Vagina (tissue), 2 donors: Measurements from ENCODE around the gene USP54. TPM values are rescaled to one million over a fixed set of nuclear protein-coding genes. Genes with fewer than 3 reads are reported as not detected.

Experiments
- DNase-seq, 2 donors: peaks; one replicate each; pipeline ENCODE4 v3.0.0-alpha.2; 2017; ENCODE audit errors: extremely low spot score in 2 of 2
- H3K27ac ChIP-seq: fragments of 200-600 bp; sonication (generic); one replicate; pipeline ENCODE4 v1.5.1; 2019
- H3K27me3 ChIP-seq: fragments of 200-600 bp; sonication (generic); one replicate; pipeline ENCODE4 v1.5.1; 2019
- H3K36me3 ChIP-seq, 2 donors: fragments of 200-600 bp; sonication (generic); one replicate each; pipeline ENCODE4 v1.5.1; 2017 to 2019
- H3K4me1 ChIP-seq: fragments of 200-600 bp; sonication (generic); one replicate; pipeline ENCODE4 v1.5.1; 2019
- H3K4me3 ChIP-seq, 2 donors: fragments of 200-600 bp; sonication (generic); 1 replicate in 1 of 2; 2 replicates in 1 of 2; pipeline ENCODE4 v1.5.1; 2016 to 2019
- H3K9me3 ChIP-seq: fragments of 200-600 bp; sonication (generic); one replicate; pipeline ENCODE4 v1.5.1; 2019
- POLR2A ChIP-seq, 2 donors: fragments of 450-650 bp; IDR thresholded peaks; one replicate each; pipeline ENCODE4 v1.6.1; 2017; ENCODE audit warnings: antibody characterized with exemption in 2 of 2, mild to moderate bottlenecking in 2 of 2, moderate library complexity in 2 of 2
- POLR2AphosphoS5 ChIP-seq, 2 donors: sonication (generic); formaldehyde crosslinking; IDR thresholded peaks; one replicate each; pipeline ENCODE4 v1.9.0; 2017; ENCODE audit warnings: antibody characterized with exemption in 2 of 2, mild to moderate bottlenecking in 2 of 2, low read depth in 1 of 2; ENCODE audit not compliant: insufficient read depth in 1 of 2
- intact Hi-C: fragments of 100-400 bp; cut with DNase I; formaldehyde crosslinking; loops from one replicate; pipeline ENCODE4 v1.15.1; 2023
- total RNA-seq: library from RNA; depleted of rRNA; stranded (reverse); fragments of >200 nt; gene quantifications from one replicate; pipeline ENCODE4 v1.2.3, GENCODE V29; 2016
- TF ChIP-seq, protein P1 (sequence below), 3 experiments: fragments of 450-650 bp in 2 of 3; fragments of 200-600 bp in 1 of 3; sonication (generic) in 1 of 3; IDR thresholded peaks; one replicate each; pipeline ENCODE4 v1.5.1; 2017 to 2019; ENCODE audit warnings: antibody characterized with exemption in 3 of 3, mild to moderate bottlenecking in 2 of 3, moderate library complexity in 2 of 3

The USP54 gene
- total RNA-seq, 1 donor from 2014 or later: 27.7 TPM

GRCh38 chr10:73506491-73506890 is 84.7 kb downstream of the USP54 start:
- no peak for DNase-seq
- intact Hi-C loops: no loop called here
- H3K36me3 ChIP-seq: peaks cover 0 to 27% of the 10 kb centered on the region in 2 donors
- no peak for TF ChIP-seq POLR2A (IDR thresholded peaks at IDR 0.05)
- no peak for TF ChIP-seq POLR2AphosphoS5 (IDR thresholded peaks at IDR 0.05; ENCODE audit: insufficient read depth in 1 of 2, low read depth in 1 of 2)
- TF ChIP-seq, protein P1, sequence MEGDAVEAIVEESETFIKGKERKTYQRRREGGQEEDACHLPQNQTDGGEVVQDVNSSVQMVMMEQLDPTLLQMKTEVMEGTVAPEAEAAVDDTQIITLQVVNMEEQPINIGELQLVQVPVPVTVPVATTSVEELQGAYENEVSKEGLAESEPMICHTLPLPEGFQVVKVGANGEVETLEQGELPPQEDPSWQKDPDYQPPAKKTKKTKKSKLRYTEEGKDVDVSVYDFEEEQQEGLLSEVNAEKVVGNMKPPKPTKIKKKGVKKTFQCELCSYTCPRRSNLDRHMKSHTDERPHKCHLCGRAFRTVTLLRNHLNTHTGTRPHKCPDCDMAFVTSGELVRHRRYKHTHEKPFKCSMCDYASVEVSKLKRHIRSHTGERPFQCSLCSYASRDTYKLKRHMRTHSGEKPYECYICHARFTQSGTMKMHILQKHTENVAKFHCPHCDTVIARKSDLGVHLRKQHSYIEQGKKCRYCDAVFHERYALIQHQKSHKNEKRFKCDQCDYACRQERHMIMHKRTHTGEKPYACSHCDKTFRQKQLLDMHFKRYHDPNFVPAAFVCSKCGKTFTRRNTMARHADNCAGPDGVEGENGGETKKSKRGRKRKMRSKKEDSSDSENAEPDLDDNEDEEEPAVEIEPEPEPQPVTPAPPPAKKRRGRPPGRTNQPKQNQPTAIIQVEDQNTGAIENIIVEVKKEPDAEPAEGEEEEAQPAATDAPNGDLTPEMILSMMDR (IDR thresholded peaks at IDR 0.05): no peak
- no peaks in the 10 kb centered on the region for H3K4me1 ChIP-seq
- H3K27ac ChIP-seq: no peak overlapping the region
- no peak overlapping the region for H3K4me3 ChIP-seq
- no peaks in the 10 kb centered on the region for H3K27me3 ChIP-seq
- H3K9me3 ChIP-seq: no peaks in the 10 kb centered on the region

GRCh38 chr10:73506074-73506473 is 85.1 kb downstream of the USP54 start:
- no peaks in the 10 kb centered on the region for H3K4me1 ChIP-seq
- no peak for TF ChIP-seq POLR2AphosphoS5 (IDR thresholded peaks at IDR 0.05; ENCODE audit: insufficient read depth in 1 of 2, low read depth in 1 of 2)
- no peak for TF ChIP-seq POLR2A (IDR thresholded peaks at IDR 0.05)
- TF ChIP-seq, protein P1 (IDR thresholded peaks at IDR 0.05): no peak
- H3K9me3 ChIP-seq: no peaks in the 10 kb centered on the region
- H3K27ac ChIP-seq: no peak overlapping the region
- no peaks in the 10 kb centered on the region for H3K27me3 ChIP-seq
- H3K4me3 ChIP-seq: no peak overlapping the region
- intact Hi-C loops: no loop called here
- DNase-seq: no peak
- H3K36me3 ChIP-seq: peaks cover 0 to 27% of the 10 kb centered on the region in 2 donors

GRCh38 chr10:73503037-73503436 is 88.1 kb downstream of the USP54 start:
- H3K4me3 ChIP-seq: no peak overlapping the region
- no peaks in the 10 kb centered on the region for H3K4me1 ChIP-seq
- no peak overlapping the region for H3K27ac ChIP-seq
- intact Hi-C loops: no loop called here
- peaks cover 0 to 28% of the 10 kb centered on the region in 2 donors for H3K36me3 ChIP-seq
- DNase-seq: no peak
- TF ChIP-seq POLR2AphosphoS5 (IDR thresholded peaks at IDR 0.05; ENCODE audit: insufficient read depth in 1 of 2, low read depth in 1 of 2) (no peak), POLR2A (IDR thresholded peaks at IDR 0.05) (no peak)
- TF ChIP-seq, protein P1 (IDR thresholded peaks at IDR 0.05): no peak
- H3K27me3 ChIP-seq: no peaks in the 10 kb centered on the region
- no peaks in the 10 kb centered on the region for H3K9me3 ChIP-seq

DNA sequence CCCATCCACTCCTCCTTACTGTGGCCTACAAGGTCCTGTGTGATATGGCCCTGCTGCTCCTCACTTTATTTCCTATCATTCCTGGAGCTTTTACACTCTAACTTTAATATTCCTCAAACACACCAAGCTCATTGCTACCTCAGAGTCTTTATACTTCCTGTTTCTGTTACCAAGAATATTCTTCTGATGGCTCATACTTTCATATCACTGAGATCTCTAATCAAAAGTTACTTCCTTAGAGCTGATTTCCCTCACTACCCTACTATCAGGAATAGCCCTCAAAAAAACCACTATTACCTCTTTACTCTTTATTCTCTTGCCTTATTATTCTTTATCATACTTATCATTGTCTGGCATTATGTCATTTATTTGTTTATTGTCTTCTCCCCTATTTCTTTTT is 89.5 kb downstream of the USP54 start:
- DNase-seq: no peak
- TF ChIP-seq, protein P1 (IDR thresholded peaks at IDR 0.05): no peak
- TF ChIP-seq POLR2AphosphoS5 (IDR thresholded peaks at IDR 0.05; ENCODE audit: insufficient read depth in 1 of 2, low read depth in 1 of 2) (no peak), POLR2A (IDR thresholded peaks at IDR 0.05) (no peak)
- Histone ChIP-seq H3K4me3 (no peak overlapping the region), H3K9me3 (no peaks in the 10 kb centered on the region), H3K27me3 (no peaks in the 10 kb centered on the region), H3K4me1 (peaks cover 5% of the 10 kb centered on the region), H3K36me3 (peaks cover 0 to 32% of the 10 kb centered on the region in 2 donors), H3K27ac (no peak overlapping the region)
- intact Hi-C loops: no loop called here

GRCh38 chr10:73497623-73498022 is 93.5 kb downstream of the USP54 start:
- H3K27me3 ChIP-seq: no peaks in the 10 kb centered on the region
- intact Hi-C loops: loop anchor here (10.0 kb wide), 1 partner anchor 333 kb away; the partner anchor contains the start of genes ECD and FAM149B1
- H3K36me3 ChIP-seq: peaks cover 0 to 14% of the 10 kb centered on the region in 2 donors
- no peak for DNase-seq
- no peaks in the 10 kb centered on the region for H3K9me3 ChIP-seq
- TF ChIP-seq POLR2A (IDR thresholded peaks at IDR 0.05) (no peak), POLR2AphosphoS5 (IDR thresholded peaks at IDR 0.05; ENCODE audit: insufficient read depth in 1 of 2, low read depth in 1 of 2) (no peak)
- TF ChIP-seq, protein P1 (IDR thresholded peaks at IDR 0.05): no peak
- H3K27ac ChIP-seq: no peak overlapping the region
- H3K4me3 ChIP-seq: no peak overlapping the region
- peaks cover 34% of the 10 kb centered on the region for H3K4me1 ChIP-seq
